GM10248 (cell line): ENCODE results near the gene NDUFA6.
"Not testable (repeated sequence)": the region's sequence is repeated elsewhere in the genome, so short reads cannot be mapped to it uniquely, and the experiment has no call there.

Experiments used
- CTCF ChIA-PET: fragments of 300-600 bp; sonication (Branson Sonifier 250); formaldehyde crosslinking; extraction: SDS; loops from one replicate; lab custom pipeline; 2021; ENCODE audit warnings: antibody characterized with exemption; lab: Yijun Ruan, JAX
- POLR2A ChIA-PET: fragments of 350-650 bp; sonication (Branson Sonifier 250); formaldehyde crosslinking; extraction: SDS; loops from one replicate; lab custom pipeline; 2020; ENCODE audit warnings: antibody characterized with exemption; lab: Yijun Ruan, JAX
- DNase-seq: peaks from one replicate; pipeline ENCODE4 v3.0.0; 2012; ENCODE audit errors: extremely low spot score
- CTCF ChIP-seq: IDR thresholded peaks from 2 replicates; pipeline ENCODE4 v1.5.1; 2012; ENCODE audit warnings: mild to moderate bottlenecking, low read depth; ENCODE audit errors: extremely low read depth, missing control alignments, control extremely low read depth

Gene NDUFA6

GRCh38 chr22:42116848-42117424 is 26.4 kb upstream of the NDUFA6 start:
- ChIA-PET CTCF (interaction anchor here (0.6 to 1.3 kb wide), 6 partner anchors 17 to 322 kb away, joined by 3 to 4 read pairs (median 3); partner anchors contain the start of genes NDUFA6 and SEPTIN3), POLR2A (no interaction called here)
- TF ChIP-seq CTCF, result no peak
- no peak for DNase-seq

- DNase-seq, CTCF ChIA-PET, POLR2A ChIA-PET: not testable (repeated sequence)
Observed at GRCh38 chr22:42115420-42115830, 24.9 kb upstream of the NDUFA6 start.

GRCh38 chr22:42114721-42115120 is 24.1 kb upstream of the NDUFA6 start:
- POLR2A ChIA-PET, result no interaction called here
- no peak for DNase-seq
- CTCF ChIA-PET, result no interaction called here

GRCh38 chr22:42112793-42113192 is 22.2 kb upstream of the NDUFA6 start:
- DNase-seq, POLR2A ChIA-PET: not testable (repeated sequence)
- CTCF ChIA-PET, result interaction anchor here (0.8 to 2.2 kb wide), 6 partner anchors 9 to 147 kb away, joined by 3 to 18 read pairs (median 4); partner anchors contain the start of gene NDUFA6

More at GRCh38 chr22:42114721-42115120, 24.1 kb upstream of the NDUFA6 start:
- TF ChIP-seq CTCF, result no peak

- ChIA-PET CTCF (interaction anchor here (1.6 to 2.2 kb wide), 4 partner anchors 10 to 146 kb away, joined by 4 to 18 read pairs (median 5); partner anchors contain the start of gene NDUFA6), POLR2A (no interaction called here)
- DNase-seq, result no peak
- TF ChIP-seq CTCF, result no peak
Observed at GRCh38 chr22:42111798-42112197, 21.2 kb upstream of the NDUFA6 start.

- POLR2A ChIA-PET, result no interaction called here
- CTCF ChIA-PET, result interaction anchor here (1.3 kb wide), 1 partner anchor 17 kb away, joined by 4 read pairs; no protein-coding TSS in a partner anchor
- no peak for DNase-seq
- no peak for TF ChIP-seq CTCF
Observed at GRCh38 chr22:42108848-42109247, 18.3 kb upstream of the NDUFA6 start.

GRCh38 chr22:42104332-42104860 is 13.8 kb upstream of the NDUFA6 start:
- DNase-seq, POLR2A ChIA-PET: not testable (repeated sequence)
- CTCF ChIA-PET, result interaction anchor here (1.7 kb wide), 1 partner anchor 14 kb away, joined by 7 read pairs; the partner anchor contains the start of gene NDUFA6

DNA sequence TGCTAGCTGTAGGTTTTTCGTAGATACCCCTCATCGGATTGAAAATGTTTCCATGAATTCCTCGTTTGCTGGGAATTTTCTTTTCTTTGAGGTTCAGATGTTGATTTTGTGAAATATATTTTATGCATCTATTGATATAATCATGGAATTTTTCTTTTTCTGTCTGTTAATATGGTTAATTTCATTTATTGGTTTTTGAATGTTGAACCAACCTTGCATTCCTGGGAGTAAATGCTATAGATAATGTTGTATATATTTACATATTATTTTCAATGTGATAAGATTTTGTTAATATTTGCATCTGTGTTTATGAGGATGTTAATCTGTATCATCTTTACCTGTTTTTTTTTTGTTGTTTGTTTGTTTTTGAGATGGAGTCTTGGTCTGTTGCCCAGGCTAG is 10.6 kb upstream of the NDUFA6 start:
- ChIA-PET CTCF (interaction anchor here (1.1 to 3.0 kb wide), 2 partner anchors 11 kb away, joined by 3 to 13 read pairs; partner anchors contain the start of gene NDUFA6), POLR2A (no interaction called here)
- no peak for DNase-seq
- TF ChIP-seq CTCF, result no peak
